HK-2 (cell line): ENCODE results near the gene KSR2.
A peak's percentile ranks its signal among the peaks of the same experiment; 100 is the strongest.

Source experiments
- DNase-seq: peaks from one replicate; pipeline ENCODE4 v3.0.0-alpha.2; 2018; ENCODE audit not compliant: unreplicated experiment

KSR2 gene

GRCh38 chr12:117692512-117692911 lies 276.3 kb downstream of the KSR2 start:
- no peak for DNase-seq

GRCh38 chr12:117689857-117690256 lies 278.9 kb downstream of the KSR2 start:
- DNase-seq: no peak

GRCh38 chr12:117688446-117688845 lies 280.3 kb downstream of the KSR2 start:
- DNase-seq: no peak

GRCh38 chr12:117686911-117687377 lies 281.8 kb downstream of the KSR2 start:
- peak; percentile 66 for DNase-seq

GRCh38 chr12:117686210-117686609 lies 282.6 kb downstream of the KSR2 start:
- DNase-seq: no peak

- peak; percentile 84 for DNase-seq
These were observed 283.5 kb downstream of the KSR2 start for GRCh38 chr12:117685110-117685926.

- no peak for DNase-seq
These were observed 284.3 kb downstream of the KSR2 start for GRCh38 chr12:117684471-117684870.

- DNase-seq: no peak
These were observed 288.5 kb downstream of the KSR2 start for GRCh38 chr12:117680312-117680711.

- no peak for DNase-seq
These were observed 289.0 kb downstream of the KSR2 start for GRCh38 chr12:117679776-117680175.

GRCh38 chr12:117674763-117675162 lies 294.0 kb downstream of the KSR2 start:
- no peak for DNase-seq

- DNase-seq: no peak
These were observed 294.5 kb downstream of the KSR2 start for GRCh38 chr12:117674313-117674712.

- DNase-seq: peak; percentile 22
These were observed 297.1 kb downstream of the KSR2 start for GRCh38 chr12:117671734-117672133.

- DNase-seq: no peak
These were observed 304.6 kb downstream of the KSR2 start for GRCh38 chr12:117664169-117664568.

GRCh38 chr12:117662620-117663395 lies 306.0 kb downstream of the KSR2 start:
- no peak for DNase-seq

- no peak for DNase-seq
These were observed 306.6 kb downstream of the KSR2 start for GRCh38 chr12:117662220-117662619.

GRCh38 chr12:117661471-117661870 lies 307.3 kb downstream of the KSR2 start:
- no peak for DNase-seq

GRCh38 chr12:117660896-117661295 lies 307.9 kb downstream of the KSR2 start:
- no peak for DNase-seq

- no peak for DNase-seq
These were observed 310.6 kb downstream of the KSR2 start for GRCh38 chr12:117658226-117658625.

- DNase-seq: no peak
These were observed 319.0 kb downstream of the KSR2 start for GRCh38 chr12:117649796-117650195.

- DNase-seq: no peak
These were observed 322.3 kb downstream of the KSR2 start for GRCh38 chr12:117646520-117646919.

- DNase-seq: no peak
These were observed 323.3 kb downstream of the KSR2 start for GRCh38 chr12:117645473-117645872.

GRCh38 chr12:117643971-117644370 lies 324.8 kb downstream of the KSR2 start:
- DNase-seq: no peak

- no peak for DNase-seq
These were observed 326.9 kb downstream of the KSR2 start for GRCh38 chr12:117641885-117642284.
